Stimulated activated CD8-positive, alpha-beta memory T cell treated with anti-CD3 and anti-CD28 coated beads, Interleukin-2, amount 100 ng/mL, for 1 hour (primary cell): Measurements from ENCODE around the gene NKAIN1.

Experiments
- DNase-seq, 2 donors: peaks; one replicate each; pipeline ENCODE4 v3.0.0-alpha.2; 2020; ENCODE audit warnings: low read depth in 2 of 2

The NKAIN1 gene

DNA sequence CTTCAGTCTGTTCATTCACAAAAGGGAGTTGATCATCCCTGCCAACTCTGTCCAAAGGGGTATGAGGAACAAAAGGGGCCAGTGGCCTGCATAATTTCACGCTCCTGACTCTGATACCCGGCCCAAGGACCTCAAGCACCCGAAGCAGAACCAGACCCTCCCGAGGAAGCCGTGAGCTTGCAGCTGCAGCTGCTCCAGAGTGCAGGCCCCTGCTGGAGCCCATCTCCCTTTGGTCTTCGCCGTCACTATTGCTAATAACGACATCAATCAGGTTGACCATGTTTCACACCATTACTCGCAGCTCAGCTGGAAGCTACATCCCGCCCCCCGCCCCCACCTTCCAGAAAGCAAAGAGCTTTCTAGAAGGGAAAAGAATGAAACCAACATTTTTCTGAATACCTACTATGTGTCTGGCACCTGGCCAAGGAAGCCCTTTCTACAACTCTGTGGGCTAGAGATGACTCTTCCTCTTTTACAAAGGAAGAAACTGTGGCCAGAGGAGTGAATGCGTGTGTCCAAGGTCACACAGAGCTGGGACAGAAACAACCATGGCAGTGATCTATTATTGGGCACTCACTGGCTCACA, 5.5 kb downstream of the NKAIN1 start:
- DNase-seq: no peak

DNA sequence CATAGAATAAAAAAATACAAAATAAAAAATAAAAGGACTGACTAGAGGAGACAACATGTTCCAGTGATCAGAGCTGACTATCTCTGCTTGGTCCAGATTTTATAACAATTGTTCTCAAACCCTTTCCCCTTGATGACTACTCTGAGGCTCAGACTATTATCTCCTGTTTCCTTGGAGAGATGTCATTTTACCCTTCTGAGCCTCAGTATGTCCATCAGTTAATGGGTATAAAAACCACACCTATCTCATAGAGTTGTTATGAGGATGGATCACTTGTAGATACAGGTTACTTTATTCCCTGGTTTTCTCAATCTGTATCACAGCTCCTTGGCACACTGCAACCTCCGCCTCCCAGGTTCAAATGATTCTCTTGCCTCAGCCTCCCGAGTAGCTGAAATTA, 7.0 kb downstream of the NKAIN1 start:
- no peak for DNase-seq

DNA sequence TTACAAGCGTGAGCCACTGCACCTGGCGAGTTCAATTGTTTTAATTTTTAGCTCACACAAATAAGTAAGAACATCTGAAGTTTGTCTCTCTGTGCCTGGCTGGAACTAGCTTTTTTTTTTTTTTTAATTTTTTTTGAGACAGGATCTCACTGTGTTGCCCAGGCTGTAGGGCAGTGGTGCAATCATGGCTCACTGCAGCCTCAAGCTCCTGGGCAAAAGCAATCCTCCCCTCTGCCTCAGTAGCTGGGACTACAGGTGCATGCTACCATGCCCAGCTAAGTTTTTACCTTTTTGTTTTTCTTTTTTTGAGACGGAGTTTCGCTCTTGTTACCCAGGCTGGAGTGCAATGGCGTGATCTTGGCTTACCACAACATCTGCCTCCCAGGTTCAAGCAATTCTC, 7.9 kb downstream of the NKAIN1 start:
- DNase-seq: no peak

DNA sequence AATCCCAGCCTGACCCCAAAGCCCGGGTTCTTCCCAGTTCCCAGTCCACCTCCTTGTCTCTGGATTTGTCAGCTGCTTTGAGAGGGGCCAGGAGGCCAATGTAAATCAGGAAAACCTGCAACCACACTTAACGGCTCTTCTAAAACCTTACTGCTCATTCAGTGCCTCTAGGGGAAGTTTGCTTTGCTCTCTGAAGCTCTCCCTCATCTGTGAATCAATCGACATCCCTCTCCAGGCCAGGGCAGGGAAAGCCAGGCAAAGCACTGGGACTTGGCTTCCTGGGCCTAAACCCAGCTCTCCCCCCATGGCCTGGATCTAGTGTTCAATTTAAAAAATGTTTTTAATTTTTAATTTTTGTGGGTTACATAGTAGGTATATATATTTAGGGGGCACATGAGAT, 9.3 kb downstream of the NKAIN1 start:
- no peak for DNase-seq

DNA sequence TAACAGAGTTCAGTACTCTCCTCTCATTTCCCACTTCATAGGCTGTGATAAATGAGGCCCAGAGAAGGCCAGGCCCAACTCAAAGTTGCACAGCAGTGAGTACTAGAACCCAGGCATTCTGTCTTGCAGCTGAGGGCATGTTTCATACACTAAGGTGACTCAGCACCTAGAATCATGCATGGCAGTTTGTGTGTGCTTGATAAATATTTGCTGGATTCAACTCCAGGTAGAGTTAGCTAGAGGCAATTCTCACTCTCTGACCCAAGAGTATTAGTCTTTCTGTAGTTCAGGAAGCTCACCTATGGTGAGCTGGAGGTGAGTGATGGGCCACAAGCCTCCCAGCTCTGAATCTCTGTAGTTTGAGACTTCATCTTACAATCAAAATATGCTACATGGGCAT, 10.7 kb downstream of the NKAIN1 start:
- DNase-seq: no peak

DNA sequence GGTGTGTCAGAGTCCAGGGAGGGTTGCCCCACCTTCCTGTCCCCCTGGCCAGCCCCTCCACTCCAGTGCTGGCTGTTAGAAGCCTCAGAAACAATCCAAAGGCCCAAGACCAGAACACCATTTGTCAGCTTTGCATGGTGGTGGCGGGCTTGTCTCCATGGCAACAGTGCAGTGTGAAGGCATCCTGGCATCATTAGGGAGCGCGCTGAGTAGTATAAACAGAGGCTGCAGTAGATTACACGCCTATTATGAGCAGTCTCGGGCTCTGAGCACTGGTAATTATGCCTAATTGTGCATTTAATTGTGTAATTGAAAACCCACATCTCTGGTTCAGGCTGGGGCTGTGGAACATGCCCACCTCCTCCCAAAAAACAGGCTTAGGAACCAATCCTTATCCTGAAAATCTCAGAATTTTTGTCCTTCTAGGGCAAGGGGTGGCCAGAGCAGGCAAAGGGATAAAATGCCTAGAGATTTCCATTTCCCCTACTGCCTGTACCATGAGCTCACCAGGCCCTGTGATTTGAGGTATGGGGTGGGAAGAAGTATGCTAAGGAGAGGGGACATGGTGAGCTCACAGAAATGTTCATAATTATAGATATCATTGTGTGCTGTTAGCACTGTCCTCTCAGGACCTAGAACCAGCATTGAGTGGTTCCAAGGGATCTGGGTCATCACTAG, 11.7 kb downstream of the NKAIN1 start:
- no peak for DNase-seq

DNA sequence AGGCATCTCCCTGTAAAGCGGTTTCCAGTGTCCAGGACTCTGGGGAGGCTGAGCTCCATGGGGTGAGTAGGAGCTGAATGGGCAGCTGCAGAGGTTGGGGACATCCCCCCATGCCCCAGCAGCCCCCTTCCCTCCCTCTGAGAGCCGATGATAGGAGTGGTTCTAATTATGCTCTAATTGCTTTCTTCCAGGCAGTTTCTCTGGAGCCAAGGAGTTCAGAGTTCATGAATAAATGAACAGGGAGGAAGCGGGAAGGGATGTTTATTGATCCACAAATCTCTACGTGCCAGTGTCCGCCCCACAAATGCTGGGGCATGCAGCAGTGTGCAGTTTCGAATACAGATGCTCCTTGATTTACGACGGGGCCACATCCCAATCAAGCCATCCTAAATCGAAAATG, 15.6 kb downstream of the NKAIN1 start:
- DNase-seq: no peak

DNA sequence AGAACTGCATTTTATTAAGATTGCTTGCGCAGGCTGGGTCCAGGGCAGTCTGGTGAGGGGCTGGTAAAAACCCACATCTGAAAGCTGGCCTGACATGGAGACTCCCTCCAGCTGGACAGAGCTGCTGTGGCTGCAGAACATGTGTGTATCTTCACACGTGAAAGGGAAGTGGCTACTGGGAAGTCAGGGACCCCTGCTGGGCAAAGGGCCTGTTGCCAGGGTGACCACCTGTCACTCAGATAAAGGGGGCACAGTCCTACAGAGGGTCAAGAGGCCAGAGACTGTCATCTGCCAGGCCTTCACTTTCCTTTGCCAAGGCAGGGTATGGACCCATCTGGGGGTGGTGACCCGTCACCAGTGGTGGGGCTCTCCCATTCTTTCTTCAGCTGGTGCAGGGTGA, 17.5 kb downstream of the NKAIN1 start:
- DNase-seq: no peak

DNA sequence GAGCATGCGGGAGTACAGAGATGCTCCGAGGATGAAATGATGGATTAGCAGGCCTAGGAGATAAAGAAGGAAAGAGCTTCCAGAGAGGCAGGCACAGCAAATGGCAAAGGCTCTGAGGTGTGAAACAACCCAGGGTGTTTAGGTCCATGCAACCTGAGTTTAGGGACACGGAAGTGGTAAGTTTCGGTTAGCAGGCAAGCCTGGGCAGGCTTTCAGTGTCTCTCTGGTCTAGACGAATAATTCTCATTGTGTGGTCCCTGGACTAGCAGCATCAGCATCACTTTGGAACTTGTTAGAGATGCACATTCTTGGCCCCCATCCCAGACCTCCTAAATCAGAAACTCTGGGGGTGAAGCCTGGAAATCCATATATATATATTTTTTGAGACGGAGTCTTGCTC, 18.6 kb downstream of the NKAIN1 start:
- DNase-seq: no peak

DNA sequence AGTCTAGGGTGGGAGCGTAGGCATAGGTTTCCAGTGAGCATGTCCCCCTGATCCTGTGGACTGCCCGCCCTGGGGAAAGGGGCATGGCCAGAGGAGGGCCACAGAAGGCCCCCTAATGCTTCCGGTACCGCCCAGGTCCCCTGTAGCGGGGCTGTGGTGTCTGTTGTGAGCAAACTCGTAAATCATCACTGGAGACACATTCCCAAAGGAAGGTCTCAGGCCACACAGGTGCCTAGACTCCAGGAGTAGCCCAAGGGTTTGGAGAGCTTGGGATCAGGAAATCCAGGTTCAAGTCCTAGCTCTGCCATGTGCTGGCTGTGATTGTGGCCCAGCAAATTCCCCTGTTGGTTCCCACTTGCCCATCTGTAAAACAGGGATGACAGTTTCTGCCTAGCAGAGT, 20.2 kb downstream of the NKAIN1 start:
- no peak for DNase-seq

DNA sequence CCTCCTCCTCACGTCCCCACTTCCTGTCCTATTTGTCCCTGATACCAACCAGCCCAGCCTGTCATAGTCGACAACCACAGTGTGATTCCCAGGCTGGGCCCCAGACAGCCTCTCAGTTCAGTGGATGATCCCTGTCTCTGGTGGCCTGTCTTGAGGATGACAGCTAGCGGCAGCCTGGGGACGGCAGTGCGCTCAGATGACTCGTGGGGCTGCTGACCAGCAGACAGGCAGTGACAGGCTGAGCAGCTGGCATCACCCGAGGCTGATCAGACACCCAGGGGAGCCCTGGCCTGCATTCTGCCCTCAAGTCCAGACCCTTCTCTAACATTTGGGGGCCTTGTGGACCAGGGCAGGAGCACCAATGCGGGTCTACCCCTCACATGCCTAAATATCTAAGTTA, 21.0 kb downstream of the NKAIN1 start:
- DNase-seq: no peak

DNA sequence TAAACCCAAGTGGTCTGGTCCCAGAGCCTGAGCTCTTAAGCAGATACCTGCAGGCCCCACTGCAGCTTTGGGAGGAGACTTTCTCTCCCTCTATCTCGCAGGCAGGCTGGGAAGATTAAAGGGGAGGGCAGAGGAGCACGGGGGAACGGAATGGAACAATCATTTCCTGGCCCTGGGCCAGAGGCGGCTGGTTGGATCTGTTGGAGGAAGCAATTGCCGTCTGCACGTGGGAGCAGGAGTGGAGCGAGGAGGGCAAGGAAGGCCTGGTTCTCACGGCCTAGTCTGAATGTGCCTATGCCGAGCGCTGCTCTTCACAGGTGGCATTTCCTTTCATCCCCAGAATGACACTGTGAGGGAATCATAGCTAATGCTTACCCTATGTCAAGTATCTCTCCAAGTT, 23.7 kb downstream of the NKAIN1 start:
- DNase-seq: no peak

DNA sequence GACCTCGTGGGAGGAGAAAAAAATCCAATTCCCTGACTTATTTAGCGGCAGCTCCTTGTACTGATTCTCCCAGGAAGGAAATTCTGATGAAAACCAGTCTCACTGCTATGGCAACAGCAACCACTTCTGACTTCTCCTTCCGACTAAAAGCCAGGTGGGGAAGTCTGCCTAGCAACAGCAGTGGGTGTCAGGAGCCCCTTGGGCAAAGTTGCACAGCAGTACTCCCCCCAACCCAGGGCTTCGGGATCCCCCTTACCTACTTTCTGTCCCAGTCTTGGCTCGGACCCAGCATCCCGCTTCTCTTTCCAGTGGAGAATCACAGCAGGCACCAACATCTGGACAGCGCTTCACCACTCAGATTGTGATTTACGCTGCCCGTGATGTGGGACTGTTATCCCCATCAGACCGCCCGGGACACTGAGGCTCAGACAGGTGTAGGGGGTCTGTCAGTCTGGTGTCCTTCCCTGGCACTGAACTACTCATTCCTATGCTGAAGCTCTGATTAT, 24.6 kb downstream of the NKAIN1 start:
- no peak for DNase-seq

DNA sequence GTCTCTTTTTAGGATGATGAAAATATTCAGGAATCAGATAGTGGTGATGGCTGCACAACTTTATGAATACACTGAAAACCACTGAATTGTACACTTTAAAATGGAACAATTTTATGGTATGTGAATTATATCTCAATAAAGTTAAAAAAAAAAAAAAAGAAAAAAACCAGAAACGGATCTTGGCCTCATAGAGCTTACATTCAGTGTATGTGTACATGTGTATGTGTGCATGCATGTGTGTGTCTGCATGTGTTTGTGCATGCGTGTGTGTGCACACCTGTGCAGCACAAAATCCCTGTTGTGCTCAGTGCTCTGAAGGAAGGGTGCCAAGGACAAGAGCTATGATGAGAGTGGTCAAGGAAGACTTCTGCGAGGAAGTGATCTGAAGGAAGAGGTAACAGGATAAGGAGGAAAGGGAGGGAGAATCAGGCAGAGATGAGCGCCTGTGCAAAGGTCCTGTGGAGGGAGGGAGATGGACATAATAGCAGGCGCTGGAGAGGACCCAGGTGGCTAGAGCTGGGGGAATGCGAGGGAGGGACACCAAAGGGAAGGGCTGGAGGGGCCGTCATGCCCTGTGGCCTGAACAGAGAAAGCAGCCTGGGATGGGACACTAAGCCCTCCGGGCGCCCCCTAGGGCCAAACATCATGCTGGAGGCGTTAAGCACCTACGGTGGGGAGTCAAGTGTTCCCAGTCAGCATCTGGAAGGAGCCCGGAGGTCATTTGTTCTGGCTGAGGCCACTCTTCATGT, 25.2 kb downstream of the NKAIN1 start:
- DNase-seq: no peak

DNA sequence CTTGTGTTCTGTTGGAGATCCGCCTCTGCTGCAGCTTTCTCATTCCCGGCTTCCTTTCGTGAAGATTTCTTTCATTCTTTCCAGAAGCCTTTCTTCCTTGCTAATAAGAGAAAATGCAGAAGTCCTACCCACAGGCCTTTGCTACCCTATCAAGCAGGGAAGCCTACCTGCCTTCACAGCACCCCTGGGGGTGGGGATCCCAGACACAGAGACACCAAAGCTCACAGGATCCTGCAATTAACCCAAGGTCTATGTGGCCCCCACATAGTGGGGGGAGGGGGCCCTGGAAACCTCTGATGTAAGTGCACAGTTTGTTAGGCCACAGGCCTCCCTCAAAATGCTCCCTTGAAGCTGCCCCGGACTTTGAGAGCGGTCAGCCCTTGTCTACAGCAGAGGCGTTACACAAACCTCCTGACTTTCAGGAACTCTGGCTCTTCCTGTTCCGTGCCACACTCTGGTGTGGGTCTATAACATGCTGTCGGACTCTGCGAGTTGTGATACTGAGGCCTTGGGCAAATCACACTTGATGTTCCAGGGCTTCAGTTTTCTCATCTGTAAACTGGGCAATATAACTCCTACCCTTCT, 31.2 kb downstream of the NKAIN1 start:
- DNase-seq: no peak

DNA sequence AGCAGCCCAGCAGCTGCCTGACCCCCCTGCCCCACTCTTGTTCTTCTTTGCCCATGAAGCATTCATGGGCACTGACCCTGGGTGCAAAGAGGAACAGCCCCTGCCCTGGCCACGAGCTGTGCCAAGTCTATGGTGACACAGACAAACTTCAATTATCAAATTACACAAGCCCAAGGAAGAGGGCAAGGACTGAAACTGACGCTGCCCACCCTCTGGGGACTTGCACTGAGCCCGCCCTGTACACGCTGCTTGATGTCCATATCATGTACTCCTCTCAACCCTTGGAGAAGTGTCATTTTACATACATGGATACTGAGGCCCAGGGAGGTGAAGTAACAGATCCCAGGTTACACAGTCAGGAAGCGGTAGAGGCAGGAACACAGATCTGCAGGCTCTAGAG, 32.1 kb downstream of the NKAIN1 start:
- DNase-seq: no peak

DNA sequence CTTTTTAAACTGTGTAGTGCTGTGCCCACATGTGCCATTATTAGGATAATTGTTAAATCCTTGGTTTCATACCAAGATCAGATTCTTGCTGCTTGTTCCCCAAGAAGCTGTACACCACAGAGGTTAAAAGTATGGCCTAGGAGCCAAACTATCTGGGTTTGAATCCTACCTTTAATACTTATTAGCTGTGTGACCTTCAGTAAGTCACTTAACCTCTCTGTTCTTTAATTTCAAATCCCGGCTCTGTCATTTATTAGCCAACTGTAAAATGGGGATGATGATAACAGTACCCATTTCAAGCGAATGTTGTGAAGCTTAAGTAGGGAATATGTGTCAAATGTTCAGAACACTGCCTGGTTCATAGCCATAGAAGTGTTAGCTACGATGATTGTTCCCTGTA, 32.6 kb downstream of the NKAIN1 start:
- no peak for DNase-seq

DNA sequence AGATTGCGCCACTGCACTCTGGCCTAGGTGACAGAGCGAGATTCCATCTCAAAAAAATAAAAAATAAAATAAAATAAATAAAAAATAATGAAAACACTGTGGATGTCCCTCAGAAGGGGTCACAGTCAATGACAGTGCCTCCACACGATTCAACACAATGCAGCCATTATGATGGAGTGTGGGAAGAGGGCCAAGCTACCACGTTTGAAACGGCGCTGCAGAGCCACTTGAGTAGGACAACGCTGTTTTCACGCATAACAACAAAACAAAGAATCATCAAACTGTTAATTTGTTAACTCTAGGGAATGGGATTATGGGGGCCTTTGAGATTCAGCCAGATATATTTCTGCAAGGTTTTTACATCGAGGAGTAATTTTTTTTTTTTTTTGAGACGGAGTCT, 36.5 kb downstream of the NKAIN1 start:
- DNase-seq: no peak

DNA sequence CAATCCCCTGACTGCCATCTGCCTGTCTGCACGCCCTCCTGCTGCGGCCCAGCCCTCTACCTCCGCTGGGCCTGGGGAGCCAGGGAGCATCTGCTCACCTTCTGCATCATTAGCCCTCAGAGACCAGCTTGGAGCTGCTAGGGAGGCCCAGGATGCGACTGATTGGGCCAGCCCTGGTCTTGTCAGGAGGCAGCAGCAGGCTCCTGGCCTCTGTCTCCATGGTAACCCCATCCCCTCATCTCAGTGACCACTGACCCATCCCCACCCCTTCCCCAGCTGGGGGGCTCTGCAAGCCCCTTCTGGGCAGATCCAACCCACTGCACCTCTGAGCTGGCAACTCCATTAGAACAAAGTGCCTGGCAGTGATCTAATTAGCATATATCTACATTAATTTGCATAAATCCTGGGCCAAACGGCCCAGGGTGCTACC, 37.7 kb downstream of the NKAIN1 start:
- no peak for DNase-seq

DNA sequence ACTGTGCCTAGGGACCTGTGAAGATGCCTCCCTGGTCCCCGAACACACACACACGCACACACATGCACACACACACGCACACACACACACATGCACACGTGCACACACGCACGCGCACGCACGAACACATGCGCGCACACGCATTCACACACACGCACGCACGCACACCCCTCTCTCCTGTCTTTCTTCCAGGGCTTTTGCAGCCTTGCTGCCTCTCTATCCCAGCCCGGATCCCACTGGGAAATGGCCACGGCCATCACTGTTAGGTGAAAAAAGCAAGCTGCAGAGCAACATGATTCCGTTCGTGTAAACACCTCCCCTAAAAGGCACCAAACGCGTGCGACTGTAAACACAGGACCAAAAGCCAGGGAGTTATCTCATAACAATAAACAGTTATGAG, 39.7 kb downstream of the NKAIN1 start:
- DNase-seq: no peak

DNA sequence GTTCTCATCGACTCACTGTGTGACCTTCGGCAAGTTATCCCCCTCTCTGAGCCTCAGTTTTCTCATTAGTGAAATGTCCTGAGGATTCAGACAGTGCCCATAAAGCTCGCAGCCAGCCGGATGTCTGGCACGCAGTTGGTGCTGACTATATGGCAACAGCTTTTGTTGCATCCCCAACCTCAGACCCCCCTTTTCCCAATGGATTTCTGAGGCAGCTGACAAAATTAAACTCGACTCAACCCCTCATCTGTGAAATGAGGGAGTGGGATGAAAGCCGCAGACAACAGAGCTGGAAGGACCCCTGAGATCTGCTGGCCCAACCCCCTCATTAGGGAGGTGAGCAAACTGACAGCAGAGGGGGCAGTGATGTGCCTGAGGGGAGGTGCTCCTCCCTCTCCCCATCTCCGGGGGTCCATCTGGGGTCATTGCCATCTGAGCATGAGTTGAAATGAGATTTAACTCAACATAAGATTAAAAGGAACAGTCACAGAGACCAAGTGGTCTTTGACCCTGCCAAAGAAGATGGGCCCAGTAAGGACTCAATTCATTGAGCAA, 40.4 kb downstream of the NKAIN1 start:
- no peak for DNase-seq

DNA sequence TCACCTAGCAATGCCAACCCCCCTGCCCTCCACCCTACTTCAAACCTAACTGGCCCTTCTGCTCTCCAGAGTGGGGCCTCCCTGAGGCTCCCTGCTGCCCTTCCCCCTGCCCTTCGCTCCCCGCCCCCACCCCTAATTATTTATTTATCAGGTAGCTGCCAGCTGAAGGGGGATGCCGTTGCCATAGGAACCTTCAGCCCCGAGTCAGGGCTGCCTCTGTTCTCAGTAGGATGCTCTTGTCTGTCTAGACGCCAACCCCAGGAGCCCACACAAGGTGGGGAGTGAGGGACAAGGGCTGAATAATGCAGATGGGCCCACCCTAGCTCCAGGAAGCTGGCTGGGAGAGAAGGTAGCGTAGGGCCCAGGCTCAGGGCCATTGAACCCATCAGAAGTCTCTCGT, 41.1 kb downstream of the NKAIN1 start:
- DNase-seq: no peak
